Spinal cord (tissue), 10 donors: ENCODE measurements around the gene TSSK2. TPM values are rescaled to one million over a fixed set of nuclear protein-coding genes. Genes with fewer than 3 reads are reported as not detected.
"Not testable (repeated sequence)": the region's sequence is repeated elsewhere in the genome, so short reads cannot be mapped to it uniquely, and the experiment has no call there.

Source experiments
- DNase-seq, 6 donors: peaks; one replicate each; pipeline versions ENCODE4 v3.0.0 to v3.0.0-alpha.2; 2013 to 2015; ENCODE audit warnings: low spot score in 6 of 6, low read depth in 4 of 6
- H3K27ac ChIP-seq: one replicate; pipeline ENCODE4 v1.5.1; 2013; ENCODE audit warnings: low read depth, low read length, control low read depth
- H3K27me3 ChIP-seq: one replicate; pipeline ENCODE4 v1.6.1; 2013; ENCODE audit warnings: low read length; ENCODE audit not compliant: control insufficient read depth, insufficient read depth
- H3K36me3 ChIP-seq: one replicate; pipeline ENCODE4 v1.6.1; 2013; ENCODE audit warnings: low read length; ENCODE audit not compliant: control insufficient read depth, insufficient read depth
- H3K4me1 ChIP-seq: one replicate; pipeline ENCODE4 v1.6.1; 2013; ENCODE audit warnings: low read length; ENCODE audit not compliant: control insufficient read depth, insufficient read depth
- H3K4me3 ChIP-seq: one replicate; pipeline ENCODE4 v1.5.1; 2013; ENCODE audit warnings: low read depth, low read length, control low read depth
- H3K9me3 ChIP-seq: one replicate; pipeline ENCODE4 v1.6.1; 2013; ENCODE audit warnings: low read length; ENCODE audit not compliant: control insufficient read depth, insufficient read depth
- WGBS: methylation state at CpG from one replicate; pipeline ENCODE4 v1.1.5; 2013; ENCODE audit warnings: missing lambda C conversion rate; ENCODE audit not compliant: insufficient coverage; 5-methylcytosine and 5-hydroxymethylcytosine counted together
- long read RNA-seq, 4 donors: transcript quantifications; one replicate each; lab custom pipeline, GENCODE V29; 2026
- polyA plus RNA-seq, 2 donors: library from polyadenylated mRNA; unstranded; fragments of 120-200 nt; gene quantifications; one replicate each; pipeline ENCODE4 v1.2.1, GENCODE V29; 2013; ENCODE audit not compliant: insufficient read length in 2 of 2
- total RNA-seq, 2 donors: library from RNA; depleted of rRNA in 1 of 2; stranded (reverse); fragments of 120-200 nt in 1 of 2; fragments of >200 nt in 1 of 2; gene quantifications; one replicate each; pipeline versions ENCODE4 v1.2.3 to v1.2.4, GENCODE V29; 2013 to 2014
- donor health status: healthy.

The TSSK2 gene
- total RNA-seq = not detected
- not detected for polyA plus RNA-seq
- long read RNA-seq, donor 1, transcript TSSK2-201 (1 exons, 1,816 nt) = major isoform, 6 of 6 reads
- long read RNA-seq, donor 1, partial matches to known transcripts = 0 of 6 reads
- long read RNA-seq, donor 1, other reads (novel, unspliced or antisense) = 0 of 6 reads
- long read RNA-seq, donor 2, partial matches to known transcripts = 0 of 1 reads
- long read RNA-seq, donor 2, other reads (novel, unspliced or antisense) = 0 of 1 reads
- long read RNA-seq, donor 3, partial matches to known transcripts = 6 of 10 reads
- long read RNA-seq, donor 3, other reads (novel, unspliced or antisense) = 0 of 10 reads
- long read RNA-seq, donor 4, transcript TSSK2-201 (1 exons, 1,816 nt) = major isoform, 7 of 7 reads
- long read RNA-seq, donor 4, partial matches to known transcripts = 0 of 7 reads
- long read RNA-seq, donor 4, other reads (novel, unspliced or antisense) = 0 of 7 reads

DNA sequence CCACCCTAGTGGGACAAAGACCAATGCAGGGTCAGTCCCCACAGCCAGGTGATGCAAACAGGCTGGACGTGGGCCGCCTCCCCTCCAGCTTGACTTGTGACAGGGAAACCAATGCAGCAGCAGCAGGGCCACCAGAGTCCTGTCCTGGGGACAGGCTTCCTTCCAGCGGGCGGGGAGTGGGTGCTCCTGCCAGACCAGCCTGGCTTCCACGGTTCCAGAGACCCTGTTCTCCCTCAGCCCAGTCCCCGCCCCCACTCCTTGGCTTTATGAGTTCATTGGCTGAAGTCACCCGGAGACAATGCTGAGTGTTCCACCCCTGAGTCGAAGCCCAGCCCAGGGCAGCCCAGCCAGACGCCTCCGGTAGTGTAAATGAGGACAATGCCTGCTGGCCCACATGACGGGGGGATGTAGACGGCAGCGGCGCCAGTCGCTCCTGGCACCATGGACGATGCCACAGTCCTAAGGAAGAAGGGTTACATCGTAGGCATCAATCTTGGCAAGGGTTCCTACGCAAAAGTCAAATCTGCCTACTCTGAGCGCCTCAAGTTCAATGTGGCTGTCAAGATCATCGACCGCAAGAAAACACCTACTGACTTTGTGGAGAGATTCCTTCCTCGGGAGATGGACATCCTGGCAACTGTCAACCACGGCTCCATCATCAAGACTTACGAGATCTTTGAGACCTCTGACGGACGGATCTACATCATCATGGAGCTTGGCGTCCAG, at the start of gene TSSK2:
TSS of gene TSSK2 (plus strand) at position 350 of the 726 bp plus-strand sequence. CDS start at position 442, 92 bp downstream.
- Histone ChIP-seq H3K27me3 (no peaks in the 10 kb centered on the region), H3K27ac (no peak within 1 kb of the TSS), H3K4me1 (no peaks in the 10 kb centered on the region), H3K36me3 (peaks cover 54% of the 10 kb centered on the region), H3K9me3 (no peaks in the 10 kb centered on the region), H3K4me3 (no peak within 1 kb of the TSS)
- 79% methylated on average over 27 of the region's 27 CpGs for WGBS
- no peak for DNase-seq

- DNase-seq = peak in 1 of 6 donors; percentile 66
- Histone ChIP-seq H3K4me3 (no peak overlapping the region), H3K27me3 (no peaks in the 10 kb centered on the region), H3K9me3 (no peaks in the 10 kb centered on the region), H3K36me3 (peaks cover 18% of the 10 kb centered on the region), H3K27ac (no peak overlapping the region), H3K4me1 (peaks cover 6% of the 10 kb centered on the region)
- WGBS = no CpG with 5 or more reads among the region's 3 CpGs
Measured at GRCh38 chr22:19081351-19081750, 49.8 kb upstream of the TSSK2 start.

DNA sequence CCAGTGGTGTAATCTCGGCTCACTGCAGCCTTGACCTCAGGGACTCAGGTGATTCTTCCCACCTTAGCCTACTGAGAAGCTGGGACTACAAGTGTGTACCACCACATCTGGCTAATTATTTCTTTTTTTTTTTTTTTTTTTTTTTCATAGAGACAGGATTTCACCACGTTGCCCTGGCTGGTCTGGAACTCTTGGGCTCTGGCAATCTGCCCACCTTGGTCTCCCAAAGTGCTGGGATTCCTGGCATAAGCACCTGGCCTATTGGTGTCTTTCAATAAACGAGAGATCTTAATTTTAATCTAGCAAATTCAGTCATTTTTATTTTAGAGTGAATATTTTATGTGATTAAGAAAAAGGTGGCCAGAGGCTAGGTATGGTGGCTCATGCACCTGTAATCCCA, 49.0 kb upstream of the TSSK2 start:
- no peaks in the 10 kb centered on the region for H3K27me3 ChIP-seq
- no peak overlapping the region for H3K27ac ChIP-seq
- H3K4me3 ChIP-seq = no peak overlapping the region
- no peaks in the 10 kb centered on the region for H3K9me3 ChIP-seq
- DNase-seq = no peak
- no CpG with 5 or more reads among the region's 3 CpGs for WGBS
- peaks cover 8% of the 10 kb centered on the region for H3K4me1 ChIP-seq
- H3K36me3 ChIP-seq = peaks cover 20% of the 10 kb centered on the region

- no peaks in the 10 kb centered on the region for H3K9me3 ChIP-seq
- no peak overlapping the region for H3K4me3 ChIP-seq
- H3K27ac ChIP-seq = no peak overlapping the region
- H3K4me1 ChIP-seq = peaks cover 8% of the 10 kb centered on the region
- no peaks in the 10 kb centered on the region for H3K27me3 ChIP-seq
- peaks cover 26% of the 10 kb centered on the region for H3K36me3 ChIP-seq
- 80% methylated on average over 11 of the region's 13 CpGs for WGBS
- DNase-seq = no peak
Measured at GRCh38 chr22:19082793-19083192, 48.3 kb upstream of the TSSK2 start.

DNA sequence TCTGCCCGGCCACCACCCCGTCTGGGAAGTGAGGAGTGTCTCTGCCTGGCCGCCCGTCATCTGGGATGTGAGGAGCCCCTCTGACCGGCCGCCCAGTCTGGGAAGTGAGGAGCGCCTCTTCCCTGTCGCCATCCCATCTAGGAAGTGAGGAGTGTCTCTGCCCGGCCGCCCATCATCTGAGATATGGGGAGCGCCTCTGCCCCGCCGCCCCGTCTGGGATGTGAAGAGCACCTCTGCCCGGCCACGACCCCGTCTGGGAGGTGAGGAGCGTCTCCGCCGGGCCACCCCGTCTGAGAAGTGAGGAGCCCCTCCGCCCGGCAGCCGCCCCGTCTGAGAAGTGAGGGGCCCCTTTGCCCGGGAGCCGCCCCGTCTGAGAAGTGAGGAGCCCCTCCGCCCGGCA, 47.0 kb upstream of the TSSK2 start:
- not testable (repeated sequence) for H3K9me3 ChIP-seq, H3K27ac ChIP-seq, DNase-seq, H3K4me3 ChIP-seq, H3K27me3 ChIP-seq, H3K4me1 ChIP-seq
- 85% methylated on average over 12 of the region's 30 CpGs for WGBS
- peaks cover 34% of the 10 kb centered on the region for H3K36me3 ChIP-seq

- not testable (repeated sequence) for H3K4me1 ChIP-seq, H3K9me3 ChIP-seq, DNase-seq, H3K27ac ChIP-seq, H3K4me3 ChIP-seq, H3K27me3 ChIP-seq
- WGBS = no CpG with 5 or more reads among the region's 32 CpGs
- H3K36me3 ChIP-seq = peaks cover 36% of the 10 kb centered on the region
Measured at GRCh38 chr22:19084586-19084985, 46.5 kb upstream of the TSSK2 start.

DNA sequence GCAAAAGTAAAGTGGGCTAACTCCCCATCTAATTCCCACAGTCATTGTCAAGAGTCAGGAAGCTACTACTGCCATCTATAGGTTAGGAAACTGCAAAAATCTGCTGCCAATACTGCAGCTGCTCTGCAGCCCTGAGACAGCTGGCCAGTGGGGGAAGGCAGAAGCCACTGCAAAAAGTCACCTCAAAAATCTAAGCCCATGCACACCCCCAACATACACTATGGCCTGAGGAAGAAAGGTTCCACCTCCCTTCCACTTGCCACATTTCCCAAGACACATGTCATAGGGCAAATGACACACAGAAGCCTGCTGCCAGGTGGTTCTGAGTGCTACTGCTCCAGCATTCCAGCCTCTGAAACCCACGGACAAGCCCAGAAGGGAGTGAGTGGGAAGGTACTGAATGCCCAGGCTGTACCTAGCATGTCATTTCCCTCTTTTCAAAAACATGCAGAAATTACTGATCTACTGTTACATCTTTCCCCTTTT, 45.8 kb upstream of the TSSK2 start:
- H3K4me1 ChIP-seq = peaks cover 8% of the 10 kb centered on the region
- H3K36me3 ChIP-seq = peaks cover 36% of the 10 kb centered on the region
- H3K4me3 ChIP-seq = no peak overlapping the region
- H3K9me3 ChIP-seq = no peaks in the 10 kb centered on the region
- peak in 5 of 6 donors; percentile 10 to 47 (median 18) for DNase-seq
- WGBS = no CpG with 5 or more reads among the region's 1 CpG
- no peaks in the 10 kb centered on the region for H3K27me3 ChIP-seq
- H3K27ac ChIP-seq = no peak overlapping the region

- Histone ChIP-seq H3K36me3 (peaks cover 33% of the 10 kb centered on the region), H3K27ac (no peak overlapping the region), H3K9me3 (no peaks in the 10 kb centered on the region), H3K4me3 (no peak overlapping the region), H3K27me3 (no peaks in the 10 kb centered on the region), H3K4me1 (peaks cover 8% of the 10 kb centered on the region)
- 57% methylated on average over 1 of the region's 6 CpGs for WGBS
- DNase-seq = no peak
Measured at GRCh38 chr22:19086417-19086816, 44.7 kb upstream of the TSSK2 start.

DNA sequence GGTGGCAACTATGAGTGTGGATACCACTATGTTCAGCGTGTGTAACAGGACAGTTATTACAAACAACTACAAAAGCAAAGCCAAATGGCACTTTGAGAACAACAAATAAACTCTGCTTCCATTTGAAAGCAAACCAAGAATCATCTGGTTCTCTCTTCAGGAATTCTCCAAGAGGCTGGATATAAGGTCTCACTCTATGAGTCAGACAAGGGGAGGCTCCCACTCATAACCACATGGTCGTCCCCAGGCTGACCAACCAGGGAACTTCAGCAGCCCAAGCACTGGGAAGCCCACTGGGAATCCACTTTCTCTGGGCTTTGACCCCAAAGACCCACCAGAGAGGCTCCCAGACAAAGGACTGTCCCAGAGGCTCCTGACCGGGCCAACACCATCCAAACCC, 44.2 kb upstream of the TSSK2 start:
- H3K4me3 ChIP-seq = no peak overlapping the region
- peaks cover 33% of the 10 kb centered on the region for H3K36me3 ChIP-seq
- no peaks in the 10 kb centered on the region for H3K27me3 ChIP-seq
- H3K27ac ChIP-seq = no peak overlapping the region
- no peak for DNase-seq
- H3K4me1 ChIP-seq = peaks cover 8% of the 10 kb centered on the region
- H3K9me3 ChIP-seq = no peaks in the 10 kb centered on the region
- 94% methylated on average over 2 of the region's 3 CpGs for WGBS
